NOMO-1 treated with dmso at 0.1 percent for 144 hours (cell line): ENCODE data around the gene GREM1.
A peak's percentile ranks its signal among the peaks of the same experiment; 100 is the strongest.

ENCODE experiments used
- DNase-seq: peaks from one replicate; lab custom pipeline; 2025; ENCODE audit not compliant: unreplicated experiment; lab: John Stamatoyannopoulos, UW

GREM1 gene

GRCh38 chr15:32717426-32718226 is at the start of gene GREM1:
TSS of gene GREM1 (plus strand) at chr15:32718004. CDS start at chr15:32730691, 12,687 bp downstream.
- no peak for DNase-seq

- no peak for DNase-seq
Observed at GRCh38 chr15:32668942-32669341, 48.9 kb upstream of the GREM1 start.

- DNase-seq: no peak
Observed at GRCh38 chr15:32669896-32670611, 47.8 kb upstream of the GREM1 start.

DNA sequence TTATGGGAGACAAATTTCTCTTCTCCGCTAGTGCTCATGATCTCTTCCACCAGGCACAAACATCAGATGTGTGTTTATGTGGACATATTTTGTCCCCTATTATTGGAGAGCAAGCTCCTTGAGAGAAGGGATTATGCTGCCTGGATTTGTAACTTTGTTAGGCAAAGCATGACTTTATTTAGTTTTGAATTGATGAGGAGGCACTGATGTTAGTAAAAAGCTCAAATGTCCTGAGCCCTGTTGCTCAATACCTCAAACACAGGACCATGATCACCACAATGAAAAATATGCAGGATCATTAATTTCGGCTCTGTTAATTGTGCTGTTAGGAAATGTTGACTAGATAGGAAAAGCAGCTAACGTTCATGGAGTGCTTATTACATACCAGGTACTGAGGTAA is 47.2 kb upstream of the GREM1 start:
- DNase-seq: no peak

- no peak for DNase-seq
Observed at GRCh38 chr15:32671339-32672325, 46.2 kb upstream of the GREM1 start.

DNA sequence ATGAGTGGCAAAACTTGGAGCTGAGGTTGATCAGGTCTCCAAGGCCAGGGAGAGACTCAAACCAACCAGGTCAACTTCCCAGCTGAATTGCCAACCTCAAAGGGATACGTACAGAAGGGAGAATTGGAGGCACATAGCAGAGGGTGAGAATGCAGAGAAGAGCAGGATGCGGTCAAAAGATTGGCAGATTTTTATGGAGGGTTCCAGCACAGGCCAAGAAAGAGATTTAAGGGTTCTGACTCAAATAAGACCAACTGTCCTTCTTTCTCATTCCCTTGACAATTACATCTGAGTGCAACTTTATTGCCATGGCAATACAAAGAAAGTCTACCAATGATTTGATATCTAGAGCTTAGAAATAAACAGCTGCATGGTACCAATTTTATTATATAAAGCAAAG is 43.1 kb upstream of the GREM1 start:
- DNase-seq: no peak

GRCh38 chr15:32675466-32675865 is 42.3 kb upstream of the GREM1 start:
- peak; percentile 34 for DNase-seq

DNA sequence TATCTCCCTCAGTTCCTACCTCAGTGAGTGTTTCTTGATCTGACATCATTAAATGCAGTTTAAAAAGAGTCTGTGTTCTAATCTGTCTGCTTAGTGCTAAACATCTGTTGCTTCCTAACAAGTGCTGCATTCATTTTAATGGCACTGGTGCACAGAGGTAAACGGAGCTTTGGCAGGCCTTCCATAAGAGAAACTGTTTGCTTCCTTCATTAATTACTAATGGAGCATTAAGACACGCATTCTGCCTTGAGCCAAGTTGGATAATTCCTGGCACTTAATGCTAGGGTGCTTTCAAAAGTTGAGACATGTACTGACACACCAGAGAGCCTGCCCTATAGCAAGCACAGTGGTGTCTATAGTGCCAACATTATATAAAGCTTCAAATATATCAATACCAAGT is 41.6 kb upstream of the GREM1 start:
- DNase-seq: no peak

DNA sequence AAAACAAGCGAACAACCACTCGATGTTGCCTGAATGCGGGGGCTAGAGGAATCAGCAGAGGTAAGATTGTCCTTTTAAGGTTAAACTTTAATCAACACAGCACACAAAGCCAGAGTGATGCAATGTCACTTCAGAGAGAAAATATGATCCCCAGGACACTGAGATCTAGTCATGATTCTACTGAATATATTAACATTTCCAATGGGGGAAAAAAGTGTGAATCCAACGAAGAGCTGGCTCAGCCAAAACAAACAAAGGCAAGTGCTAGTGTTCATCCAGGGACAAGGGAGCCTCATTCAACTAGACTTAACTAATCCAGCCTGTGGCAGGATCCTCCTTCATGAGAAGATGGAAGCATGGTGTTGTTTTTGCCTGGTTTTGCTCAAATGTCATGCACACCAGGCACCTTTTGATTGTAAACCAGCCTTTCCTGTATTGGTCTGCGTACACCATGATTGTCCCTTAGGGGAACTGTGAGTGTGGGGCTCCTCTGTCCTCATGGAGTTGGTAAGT is 40.5 kb upstream of the GREM1 start:
- DNase-seq: no peak

GRCh38 chr15:32679298-32679690 is 38.5 kb upstream of the GREM1 start:
- no peak for DNase-seq

DNA sequence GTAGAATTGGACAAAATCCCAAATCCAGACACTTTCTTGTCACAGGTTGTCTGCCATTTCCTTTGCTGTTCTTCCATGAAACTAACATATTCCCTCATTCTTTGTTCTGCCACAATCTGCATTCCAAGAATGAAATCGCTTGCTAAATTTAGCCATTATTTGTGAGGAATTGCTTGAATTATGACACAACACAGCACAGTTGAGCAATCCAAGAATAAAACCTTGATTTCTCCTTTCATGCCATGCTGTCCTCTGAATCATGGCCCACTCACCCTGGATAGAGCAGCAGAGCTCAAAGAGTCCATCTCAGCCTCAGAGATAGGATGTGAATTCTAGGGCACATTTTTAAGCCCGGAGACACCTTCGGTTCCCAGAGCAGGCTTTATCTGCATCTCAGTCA is 35.2 kb upstream of the GREM1 start:
- no peak for DNase-seq

- no peak for DNase-seq
Observed at GRCh38 chr15:32682977-32683630, 34.7 kb upstream of the GREM1 start.

DNA sequence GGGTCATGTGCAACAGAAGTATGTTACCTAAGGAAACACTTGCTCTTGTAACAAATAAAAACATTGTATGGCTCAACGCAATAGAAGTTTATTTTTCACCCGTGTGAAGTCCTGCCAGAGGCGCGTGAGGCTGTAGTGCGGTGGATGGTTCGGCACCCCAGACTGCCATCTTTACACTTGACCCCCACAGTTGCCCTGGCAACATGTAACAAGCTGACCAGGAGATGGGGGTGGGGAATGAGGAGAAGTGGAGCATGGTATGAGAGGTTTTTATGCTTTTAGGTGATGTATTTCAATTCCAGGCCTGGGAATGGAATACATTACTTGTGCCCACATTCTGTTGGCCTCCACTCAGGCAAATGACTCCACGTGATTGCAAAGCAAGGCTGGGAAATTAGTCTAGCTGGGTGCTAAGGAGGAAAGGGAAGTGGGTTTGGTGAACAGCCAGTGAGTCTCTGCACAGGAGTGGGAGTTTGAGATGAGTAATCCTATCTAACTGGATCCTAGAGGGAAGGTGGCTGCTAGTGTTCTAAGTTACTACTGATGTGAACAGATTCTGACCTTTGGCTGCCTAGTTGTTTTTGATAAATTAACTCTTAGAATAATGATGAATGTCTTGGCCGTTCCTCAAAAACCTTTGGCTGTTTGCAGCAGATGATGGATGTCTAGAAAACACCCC is 33.8 kb upstream of the GREM1 start:
- no peak for DNase-seq

DNA sequence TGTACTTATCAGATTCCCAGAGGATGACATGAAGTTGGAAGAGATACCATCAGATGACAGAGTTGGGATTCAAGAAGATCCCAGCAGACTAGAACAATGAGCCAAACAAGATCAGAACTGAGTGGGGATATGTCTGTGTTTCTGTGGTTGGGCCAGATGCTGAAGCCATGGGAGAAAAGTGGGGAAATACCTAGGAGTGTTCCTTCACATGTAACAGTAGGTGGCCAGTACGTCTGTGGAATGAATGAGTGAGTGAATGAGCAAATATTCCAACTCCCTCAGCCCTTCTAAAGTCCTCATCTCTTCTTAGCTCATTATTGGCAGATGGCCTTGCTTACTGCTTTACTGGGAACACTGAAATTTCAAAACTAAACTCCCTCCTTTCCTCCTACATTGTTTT is 32.2 kb upstream of the GREM1 start:
- no peak for DNase-seq

- DNase-seq: no peak
Observed at GRCh38 chr15:32687556-32687955, 30.2 kb upstream of the GREM1 start.

DNA sequence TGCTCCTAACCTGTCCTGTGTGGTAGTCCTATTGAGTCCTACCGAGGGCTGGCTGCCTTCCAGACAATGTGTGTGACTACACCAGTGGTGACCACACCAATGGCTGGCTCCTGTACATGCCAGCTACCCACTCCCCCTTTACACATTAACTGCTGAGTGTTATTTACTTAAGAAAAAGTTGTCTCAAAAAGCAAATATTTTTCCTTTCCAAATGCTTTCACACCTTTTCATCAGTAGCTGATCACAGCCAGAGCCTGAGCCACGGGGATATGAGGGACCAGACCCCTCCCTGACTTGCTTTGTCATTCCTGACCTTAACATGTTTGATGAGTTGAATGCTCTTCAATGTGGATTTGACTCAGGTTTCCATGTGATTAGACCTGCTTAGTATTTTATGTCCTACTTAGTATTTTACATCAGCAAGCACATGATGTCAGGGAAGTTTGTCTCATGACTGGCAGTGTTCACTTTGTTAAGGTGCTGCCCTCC is 29.6 kb upstream of the GREM1 start:
- no peak for DNase-seq

DNA sequence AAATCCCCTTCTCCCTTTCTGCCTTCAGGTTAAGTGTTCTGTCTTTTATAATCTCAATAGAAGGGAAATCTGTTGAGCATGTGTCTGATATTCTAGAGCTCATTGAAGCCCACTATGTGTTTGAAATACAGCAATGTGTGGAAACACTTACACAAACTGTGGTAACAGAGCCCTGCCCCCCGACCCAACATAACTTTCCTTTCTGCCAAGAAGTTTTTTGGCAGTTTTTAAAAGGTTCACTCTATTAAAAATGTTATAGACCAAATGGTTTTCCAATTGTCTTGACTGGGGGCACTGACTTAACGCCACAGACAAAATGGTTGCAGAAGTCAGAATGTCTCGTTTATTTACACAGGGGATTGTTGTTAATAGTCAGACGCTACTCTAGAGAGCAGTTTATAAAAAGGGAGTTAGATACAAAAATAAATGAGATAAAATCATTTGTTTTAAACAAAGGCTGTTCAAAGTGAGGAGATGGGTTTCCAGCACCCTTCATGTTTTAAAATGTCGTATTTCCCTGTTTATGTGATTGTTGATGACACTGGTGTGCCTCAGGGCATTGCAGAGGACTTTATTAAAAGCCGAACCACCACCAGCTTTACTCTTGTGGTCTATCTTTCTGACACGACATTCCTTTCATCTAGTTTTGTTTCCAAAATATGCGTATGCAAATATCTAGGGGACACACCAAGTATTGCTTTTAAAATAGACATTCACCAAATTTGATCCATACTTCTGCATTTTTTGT is 26.7 kb upstream of the GREM1 start:
- no peak for DNase-seq

- DNase-seq: no peak
Observed at GRCh38 chr15:32691689-32692038, 26.1 kb upstream of the GREM1 start.

DNA sequence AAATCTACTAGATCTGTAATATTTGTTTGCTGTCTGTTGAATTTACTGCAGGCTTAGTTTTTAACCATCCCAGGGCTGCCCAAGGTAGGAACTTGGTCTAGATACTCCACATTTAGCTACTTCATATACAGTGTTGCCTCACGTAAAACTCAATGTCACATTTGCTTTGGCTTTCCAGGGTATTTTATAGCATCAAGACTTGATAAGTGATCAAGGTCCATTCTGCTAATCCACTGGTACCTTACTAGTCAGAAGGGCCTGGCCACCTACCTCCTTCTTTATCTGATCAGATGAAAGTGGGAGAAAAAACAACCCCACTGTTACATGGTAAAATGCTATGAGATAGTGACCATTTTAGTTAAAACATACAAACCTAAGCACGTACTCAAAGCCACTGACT is 25.5 kb upstream of the GREM1 start:
- DNase-seq: no peak
